ENCODE data around the gene KLRG1. TPM values are rescaled to one million over a fixed set of nuclear protein-coding genes. Genes with fewer than 3 reads are reported as not detected.

KLRG1 gene
- total and polyA plus RNA-seq, 2 donors (not counting 1 experiment from before 2014, with no cell fraction given), result 3.7 to 3.9 TPM

- no peak for TF ChIP-seq EZH2 (IDR thresholded peaks at IDR 0.05; ENCODE audit: borderline replicate concordance, insufficient read depth, low read depth, low read length, poor library complexity, severe bottlenecking)
- TF ChIP-seq, protein P1, sequence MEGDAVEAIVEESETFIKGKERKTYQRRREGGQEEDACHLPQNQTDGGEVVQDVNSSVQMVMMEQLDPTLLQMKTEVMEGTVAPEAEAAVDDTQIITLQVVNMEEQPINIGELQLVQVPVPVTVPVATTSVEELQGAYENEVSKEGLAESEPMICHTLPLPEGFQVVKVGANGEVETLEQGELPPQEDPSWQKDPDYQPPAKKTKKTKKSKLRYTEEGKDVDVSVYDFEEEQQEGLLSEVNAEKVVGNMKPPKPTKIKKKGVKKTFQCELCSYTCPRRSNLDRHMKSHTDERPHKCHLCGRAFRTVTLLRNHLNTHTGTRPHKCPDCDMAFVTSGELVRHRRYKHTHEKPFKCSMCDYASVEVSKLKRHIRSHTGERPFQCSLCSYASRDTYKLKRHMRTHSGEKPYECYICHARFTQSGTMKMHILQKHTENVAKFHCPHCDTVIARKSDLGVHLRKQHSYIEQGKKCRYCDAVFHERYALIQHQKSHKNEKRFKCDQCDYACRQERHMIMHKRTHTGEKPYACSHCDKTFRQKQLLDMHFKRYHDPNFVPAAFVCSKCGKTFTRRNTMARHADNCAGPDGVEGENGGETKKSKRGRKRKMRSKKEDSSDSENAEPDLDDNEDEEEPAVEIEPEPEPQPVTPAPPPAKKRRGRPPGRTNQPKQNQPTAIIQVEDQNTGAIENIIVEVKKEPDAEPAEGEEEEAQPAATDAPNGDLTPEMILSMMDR (IDR thresholded peaks at IDR 0.05), result no peak
- no peak overlapping the region for H3K4me2 ChIP-seq (replicated peaks; ENCODE audit: low read depth, low read length, poor library complexity, severe bottlenecking)
- H3K4me3 ChIP-seq (ENCODE audit: control extremely low read depth in 1 of 5, extremely low read depth in 1 of 5, insufficient read depth in 1 of 5, low read depth in 2 of 5, low read length in 4 of 5), result no peak overlapping the region
- peaks cover 4% of the 10 kb centered on the region for H3K9me3 Mint-ChIP-seq (ENCODE audit: insufficient read depth)
- CTCF ChIA-PET, result interaction anchor here (0.9 to 2.4 kb wide), 2 partner anchors 10 to 27 kb away, joined by 3 to 7 read pairs; no protein-coding TSS in a partner anchor
- intact Hi-C loops (cut with micrococcal nuclease), result no loop called here
- POLR2A ChIA-PET, result no interaction called here
- no peak overlapping the region for H3K4me3 Mint-ChIP-seq
- H3K27ac ChIP-seq (ENCODE audit: low read length in 2 of 2), result no peak overlapping the region
- H3K27me3 Mint-ChIP-seq, result no peaks in the 10 kb centered on the region
- H3K4me1 Mint-ChIP-seq, result no peaks in the 10 kb centered on the region
- no peaks in the 10 kb centered on the region for H3K36me3 ChIP-seq (replicated peaks in 1 of 2; ENCODE audit: control extremely low read depth in 1 of 2, control insufficient read depth in 1 of 2, extremely low read depth in 1 of 2, insufficient read depth in 2 of 2, low read length in 1 of 2)
- DNase-seq (no peak), ATAC-seq (ENCODE audit: low read depth) (no peak)
- H3K9me3 ChIP-seq (ENCODE audit: control extremely low read depth in 1 of 3, control insufficient read depth in 2 of 3, insufficient read depth in 1 of 3, low read length in 2 of 3), result peaks cover 0 to 6% (median 0%) of the 10 kb centered on the region in 3 donors
- H3K4me1 ChIP-seq (ENCODE audit: control insufficient read depth in 2 of 2, insufficient read depth in 2 of 2, low read length in 2 of 2), result no peaks in the 10 kb centered on the region
- no peaks in the 10 kb centered on the region for H4K20me1 ChIP-seq (ENCODE audit: control insufficient read depth, insufficient read depth, low read length, poor library complexity, severe bottlenecking)
- no peaks in the 10 kb centered on the region for H3K79me2 ChIP-seq (ENCODE audit: control insufficient read depth, insufficient read depth, low read length)
- H3K27ac Mint-ChIP-seq, result no peak overlapping the region
- no peaks in the 10 kb centered on the region for H3K27me3 ChIP-seq (replicated peaks in 1 of 4; ENCODE audit: control extremely low read depth in 1 of 4, control insufficient read depth in 3 of 4, insufficient read depth in 4 of 4, low read length in 3 of 4)
- WGBS (ENCODE audit: insufficient coverage), result no CpG with 5 or more reads among the region's 2 CpGs
- H2AFZ ChIP-seq (ENCODE audit: insufficient read depth, low read depth, low read length, poor library complexity, severe bottlenecking), result no peak overlapping the region
- H3K9ac ChIP-seq (ENCODE audit: low read length), result no peak overlapping the region
Observed at GRCh38 chr12:9022592-9022991, 33.2 kb downstream of the KLRG1 start.

- H3K9ac ChIP-seq (ENCODE audit: low read length), result no peak overlapping the region
- no peak overlapping the region for H3K4me3 ChIP-seq (ENCODE audit: control extremely low read depth in 1 of 5, extremely low read depth in 1 of 5, insufficient read depth in 1 of 5, low read depth in 2 of 5, low read length in 4 of 5)
- WGBS (ENCODE audit: insufficient coverage), result no CpG with 5 or more reads among the region's 2 CpGs
- no peak overlapping the region for H3K27ac ChIP-seq (ENCODE audit: low read length in 2 of 2)
- H3K9me3 ChIP-seq (ENCODE audit: control extremely low read depth in 1 of 3, control insufficient read depth in 2 of 3, insufficient read depth in 1 of 3, low read length in 2 of 3), result no peaks in the 10 kb centered on the region
- CTCF ChIA-PET, result no interaction called here
- intact Hi-C loops (cut with micrococcal nuclease), result no loop called here
- H2AFZ ChIP-seq (ENCODE audit: insufficient read depth, low read depth, low read length, poor library complexity, severe bottlenecking), result no peak overlapping the region
- no peak overlapping the region for H3K4me3 Mint-ChIP-seq
- DNase-seq (no peak), ATAC-seq (ENCODE audit: low read depth) (no peak)
- POLR2A ChIA-PET, result no interaction called here
- no peaks in the 10 kb centered on the region for H3K79me2 ChIP-seq (ENCODE audit: control insufficient read depth, insufficient read depth, low read length)
- H3K4me1 ChIP-seq (ENCODE audit: control insufficient read depth in 2 of 2, insufficient read depth in 2 of 2, low read length in 2 of 2), result no peaks in the 10 kb centered on the region
- H4K20me1 ChIP-seq (ENCODE audit: control insufficient read depth, insufficient read depth, low read length, poor library complexity, severe bottlenecking), result no peaks in the 10 kb centered on the region
- H3K27me3 Mint-ChIP-seq, result no peaks in the 10 kb centered on the region
- no peaks in the 10 kb centered on the region for H3K36me3 ChIP-seq (replicated peaks in 1 of 2; ENCODE audit: control extremely low read depth in 1 of 2, control insufficient read depth in 1 of 2, extremely low read depth in 1 of 2, insufficient read depth in 2 of 2, low read length in 1 of 2)
- H3K9me3 Mint-ChIP-seq (ENCODE audit: insufficient read depth), result no peaks in the 10 kb centered on the region
- no peak overlapping the region for H3K27ac Mint-ChIP-seq
- H3K27me3 ChIP-seq (replicated peaks in 1 of 4; ENCODE audit: control extremely low read depth in 1 of 4, control insufficient read depth in 3 of 4, insufficient read depth in 4 of 4, low read length in 3 of 4), result no peaks in the 10 kb centered on the region
- no peaks in the 10 kb centered on the region for H3K4me1 Mint-ChIP-seq
- TF ChIP-seq, protein P1 (IDR thresholded peaks at IDR 0.05), result no peak
- no peak for TF ChIP-seq EZH2 (IDR thresholded peaks at IDR 0.05; ENCODE audit: borderline replicate concordance, insufficient read depth, low read depth, low read length, poor library complexity, severe bottlenecking)
- H3K4me2 ChIP-seq (replicated peaks; ENCODE audit: low read depth, low read length, poor library complexity, severe bottlenecking), result no peak overlapping the region
Observed at GRCh38 chr12:9024512-9024911, 35.2 kb downstream of the KLRG1 start.
